Heart right ventricle (tissue), 16 donors: ENCODE data around the gene RBMX. TPM values are rescaled to one million over a fixed set of nuclear protein-coding genes. Genes with fewer than 3 reads are reported as not detected.

ENCODE experiments used
- ATAC-seq, 8 donors: fragments of 200-7000 bp; cut with Tn5 transposase; one replicate each; pipeline ENCODE4 v1.9.1; 2020; ENCODE audit warnings: mild to moderate bottlenecking in 8 of 8, moderate library complexity in 8 of 8, moderate number of reproducible peaks in 1 of 8
- DNase-seq, 2 donors: peaks; one replicate each; pipeline ENCODE4 v3.0.0-alpha.2; 2020
- H3K27ac ChIP-seq, 10 donors: fragments of 200-600 bp; sonication (generic) in 2 of 10; one replicate each; pipeline versions ENCODE4 v1.5.0 to v1.8.0; 2020 to 2022; ENCODE audit warnings: mild to moderate bottlenecking in 3 of 10
- H3K27me3 ChIP-seq, 7 donors: fragments of 200-600 bp; one replicate each; pipeline ENCODE4 v1.8.0; 2021 to 2022; ENCODE audit warnings: mild to moderate bottlenecking in 2 of 7
- H3K36me3 ChIP-seq, 9 donors: fragments of 200-600 bp; sonication (generic) in 1 of 9; one replicate each; pipeline versions ENCODE4 v1.5.0 to v1.8.0; 2020 to 2022; ENCODE audit warnings: mild to moderate bottlenecking in 2 of 9
- H3K4me1 ChIP-seq, 9 donors: fragments of 200-600 bp; sonication (generic) in 1 of 9; one replicate each; pipeline versions ENCODE4 v1.5.0 to v1.8.0; 2020 to 2022; ENCODE audit warnings: mild to moderate bottlenecking in 4 of 9
- H3K4me3 ChIP-seq, 10 donors: fragments of 200-600 bp; sonication (generic) in 2 of 10; one replicate each; pipeline versions ENCODE4 v1.5.0 to v1.8.0; 2020 to 2022; ENCODE audit warnings: mild to moderate bottlenecking in 7 of 10, moderate library complexity in 2 of 10
- H3K9me3 ChIP-seq, 11 donors: fragments of 200-600 bp in 10 of 11; sonication (generic) in 2 of 11; one replicate each; pipeline versions ENCODE4 v1.5.0 to v1.8.0; 2013 to 2022; ENCODE audit warnings: mild to moderate bottlenecking in 2 of 11, control low read depth in 1 of 11, moderate library complexity in 1 of 11
- CTCF ChIP-seq, 9 donors: fragments of 200-600 bp; sonication (generic) in 2 of 9; IDR thresholded peaks; one replicate each; pipeline versions ENCODE4 v1.5.0 to v1.8.0; 2021 to 2022; ENCODE audit warnings: antibody characterized with exemption in 9 of 9, mild to moderate bottlenecking in 5 of 9, moderate library complexity in 1 of 9
- WGBS, 2 donors: extraction: QIAGEN DNeasy Blood & Tissue Kit; methylation state at CpG; one replicate each; pipeline ENCODE4 v1.1.7; 2013; ENCODE audit warnings: inconsistent platforms in 1 of 2; 5-methylcytosine and 5-hydroxymethylcytosine counted together
- intact Hi-C, 10 donors: fragments of 100-400 bp; cut with DNase I; formaldehyde crosslinking; loops; one replicate each; pipeline versions ENCODE4 v1.11.1 to v1.14.2; 2022
- polyA plus RNA-seq, 2 donors: library from polyadenylated mRNA; stranded (reverse); fragments of 200-250 nt; gene quantifications; one replicate each; pipeline ENCODE4 v1.2.3, GENCODE V29; 2013
- total RNA-seq, 10 donors: library from RNA; stranded (reverse); fragmentation: NEBNext Ultra II Directional in 3 of 10; extraction: Animal tissue kit (Norgen Biotek cat#: 25700) in 3 of 10; gene quantifications; one replicate each; pipeline versions ENCODE4 v1.2.1 to v1.2.4, GENCODE V29; 2021 to 2023
- donor health status: Arrhythmogenic right ventricular cardiomyopathy.
- donor health status: ischemic (EF 13 %, LVEDD 7.1; RV severe dilation, severe dysfunction).
- donor health status: healthy with polysubstance abuse.
- donor health status: DM: no; HTN: yes; CAD: no.
- donor health status: DM: no; HTN: no; CAD: no.
- donor health status: ischemic (EF 25% LVEDD 6.9; RV normal size, moderate dysfunction).
- donor health status: ischemic (EF 25% LVEDD 5.7; RV mildly dilated, moderate dysfunction).
- donor health status: healthy.
- donor health status: DM: yes; HTN: yes; CAD: no.
- donor health status: Ischemic cardiomyopathy.
- donor health status: ischemic (EF 35%, LVEDD 5.7; RV mildly dilated, moderate dysfunction).
- donor health status: nonischemic (EF 11% LVEDD 7.7; RV severe dilation, severe dysfunction).
- donor health status: DM: yes; HTN: yes; CAD: no.
- donor health status: PGD.
- donor health status: ischemic (EF 29% LVEDD 5.4; RV normal size, mild dysfunction).
- donor health status: nonischemic (EF 23%, LVEDD 6.1; RV moderate dilation, normal function).

Gene RBMX
- total and polyA plus RNA-seq, 12 donors: 45.0 to 107 (median 89.6) TPM

- no peak for TF ChIP-seq CTCF (IDR thresholded peaks at IDR 0.05)
- Histone ChIP-seq H3K36me3 (no peaks in the 10 kb centered on the region), H3K4me1 (peaks cover 0 to 15% (median 0%) of the 10 kb centered on the region in 9 donors), H3K4me3 (peak overlapping the region in 2 of 10 donors; percentile 72 to 84), H3K27me3 (no peaks in the 10 kb centered on the region), H3K9me3 (peaks cover 0 to 5% (median 0%) of the 10 kb centered on the region in 11 donors), H3K27ac (peak overlapping the region in 1 of 10 donors; percentile 16)
- DNase-seq: no peak
- intact Hi-C loops: loop anchor here in 1 of 10 donors (5.0 kb wide), 1 partner anchor 199 kb away; no protein-coding TSS in a partner anchor
- WGBS, 2 donors: 47 to 58% methylated on average over 3 of the region's 3 CpGs
- no peak for ATAC-seq
These were observed 30.7 kb upstream of the RBMX start for GRCh38 chrX:136911253-136911652.

GRCh38 chrX:136910565-136911035 lies 30.1 kb upstream of the RBMX start:
- 13 to 16% methylated on average over 4 of the region's 4 CpGs for WGBS, 2 donors
- H3K27me3 ChIP-seq: no peaks in the 10 kb centered on the region
- ATAC-seq: no peak
- peak overlapping the region in 7 of 10 donors; percentile 50 to 84 (median 70) for H3K4me3 ChIP-seq
- H3K4me1 ChIP-seq: peaks cover 0 to 15% (median 0%) of the 10 kb centered on the region in 9 donors
- intact Hi-C loops: loop anchor here in 1 of 10 donors (5.0 kb wide), 1 partner anchor 198 kb away; no protein-coding TSS in a partner anchor
- TF ChIP-seq CTCF (IDR thresholded peaks at IDR 0.05): no peak
- H3K27ac ChIP-seq: peak overlapping the region in 3 of 10 donors; percentile 10 to 83 (median 16)
- H3K36me3 ChIP-seq: no peaks in the 10 kb centered on the region
- no peak for DNase-seq
- peaks cover 0 to 5% (median 0%) of the 10 kb centered on the region in 11 donors for H3K9me3 ChIP-seq

- H3K4me3 ChIP-seq: peak overlapping the region; percentile 40 to 84 (median 67)
- peak; percentile 40 to 89 for DNase-seq
- 0 to 1% methylated on average over 22 to 26 of the region's 26 CpGs for WGBS, 2 donors
- peaks cover 0 to 5% (median 0%) of the 10 kb centered on the region in 11 donors for H3K9me3 ChIP-seq
- H3K4me1 ChIP-seq: peaks cover 0 to 15% (median 0%) of the 10 kb centered on the region in 9 donors
- no peaks in the 10 kb centered on the region for H3K27me3 ChIP-seq
- H3K27ac ChIP-seq: peak overlapping the region; percentile 22 to 84 (median 82)
- no peaks in the 10 kb centered on the region for H3K36me3 ChIP-seq
- TF ChIP-seq CTCF (IDR thresholded peaks at IDR 0.05): no peak
- peak; percentile 83 to 91 (median 88) for ATAC-seq
- intact Hi-C loops: loop anchor here in 2 of 10 donors (1.0 to 5.0 kb wide), 2 partner anchors 30 to 198 kb away; partner anchors contain the start of gene RBMX (in 1 of the 2)
These were observed 29.4 kb upstream of the RBMX start for GRCh38 chrX:136909706-136910564.

- Histone ChIP-seq H3K27me3 (no peaks in the 10 kb centered on the region), H3K4me1 (peaks cover 0 to 15% (median 0%) of the 10 kb centered on the region in 9 donors), H3K4me3 (peak overlapping the region; percentile 40 to 84 (median 67)), H3K36me3 (no peaks in the 10 kb centered on the region), H3K27ac (peak overlapping the region; percentile 22 to 84 (median 82)), H3K9me3 (peaks cover 0 to 5% (median 0%) of the 10 kb centered on the region in 11 donors)
- DNase-seq (peak; percentile 74 to 80), ATAC-seq (peak; percentile 86 to 94 (median 92))
- TF ChIP-seq CTCF (IDR thresholded peaks at IDR 0.05): no peak
- WGBS, 2 donors: 1% methylated on average over 44 to 47 of the region's 47 CpGs
- intact Hi-C loops: loop anchor here in 1 of 10 donors (1.0 kb wide), 1 partner anchor 29 kb away; the partner anchor contains the start of gene RBMX
These were observed 28.7 kb upstream of the RBMX start for GRCh38 chrX:136909119-136909705.
